ENCODE data around the gene HBM.
"Not testable (repeated sequence)": the region's sequence is repeated elsewhere in the genome, so short reads cannot be mapped to it uniquely, and the experiment has no call there.

Gene HBM

DNA sequence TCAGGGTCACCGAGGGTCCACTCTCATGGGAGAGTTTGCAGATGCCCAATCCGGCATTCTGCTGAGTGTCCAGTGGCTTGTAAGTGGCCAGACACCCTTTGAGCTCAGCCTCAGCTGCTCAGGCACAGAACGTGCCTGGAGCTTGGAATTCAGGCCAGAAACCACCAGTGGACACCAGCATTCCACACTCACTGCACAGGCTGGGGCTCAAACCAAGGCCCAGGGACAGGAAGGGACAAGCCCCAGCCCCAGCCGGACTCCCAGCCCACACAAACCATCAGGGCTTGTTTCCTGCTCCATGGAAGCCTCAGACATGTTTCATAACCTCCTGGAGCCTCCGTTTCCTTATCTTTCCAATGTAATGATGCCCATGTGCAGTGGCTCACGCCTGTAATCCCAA, 22.3 kb upstream of the HBM start:
- no peak overlapping the region for H3K4me3 ChIP-seq
- no peak overlapping the region for H3K27ac ChIP-seq

DNA sequence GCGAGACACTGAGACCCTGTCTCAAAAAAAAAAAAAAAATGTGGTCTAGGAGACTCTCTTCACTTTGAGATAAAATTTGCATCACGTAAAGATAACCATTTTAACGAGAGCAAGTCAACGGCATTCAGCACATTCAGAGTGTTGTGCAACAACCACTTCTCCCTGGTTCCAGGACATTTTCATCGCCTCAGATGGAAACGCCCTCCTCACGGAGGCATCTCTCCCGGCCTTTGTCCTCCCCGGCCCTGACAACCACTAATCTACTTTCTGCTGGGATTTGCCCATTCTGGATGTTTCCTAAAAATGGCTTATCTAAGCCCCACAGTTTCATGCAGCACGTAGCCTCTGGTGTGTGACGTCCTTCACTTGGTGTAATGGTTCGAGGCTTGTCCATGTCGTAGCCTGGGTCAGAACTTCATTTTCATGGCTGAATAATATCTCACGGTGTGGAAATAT, 21.0 kb upstream of the HBM start:
- H3K27ac ChIP-seq: no peak overlapping the region

DNA sequence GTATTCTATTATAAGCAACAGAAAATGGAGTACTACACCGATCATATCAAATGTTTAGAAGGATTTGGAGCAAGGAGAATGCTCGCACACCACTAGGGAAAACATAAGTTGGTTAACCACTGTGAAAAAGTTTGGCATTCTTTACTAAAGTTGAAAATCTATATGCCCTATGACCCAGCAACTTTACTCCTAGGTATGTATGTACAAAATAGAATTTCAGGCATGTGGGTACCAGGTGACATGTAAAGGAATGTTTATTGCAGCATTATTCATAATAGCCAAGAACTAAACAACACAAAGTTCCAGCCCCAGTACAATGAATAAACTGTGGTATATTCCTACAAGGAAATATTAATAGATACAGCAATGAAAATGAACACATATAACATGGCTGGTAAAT, 19.1 kb upstream of the HBM start:
- H3K27ac ChIP-seq: no peak overlapping the region
- H3K4me3 ChIP-seq: no peak overlapping the region

More for the DNA sequence above, 21.0 kb upstream of the HBM start:
- no peak overlapping the region for H3K4me3 ChIP-seq

DNA sequence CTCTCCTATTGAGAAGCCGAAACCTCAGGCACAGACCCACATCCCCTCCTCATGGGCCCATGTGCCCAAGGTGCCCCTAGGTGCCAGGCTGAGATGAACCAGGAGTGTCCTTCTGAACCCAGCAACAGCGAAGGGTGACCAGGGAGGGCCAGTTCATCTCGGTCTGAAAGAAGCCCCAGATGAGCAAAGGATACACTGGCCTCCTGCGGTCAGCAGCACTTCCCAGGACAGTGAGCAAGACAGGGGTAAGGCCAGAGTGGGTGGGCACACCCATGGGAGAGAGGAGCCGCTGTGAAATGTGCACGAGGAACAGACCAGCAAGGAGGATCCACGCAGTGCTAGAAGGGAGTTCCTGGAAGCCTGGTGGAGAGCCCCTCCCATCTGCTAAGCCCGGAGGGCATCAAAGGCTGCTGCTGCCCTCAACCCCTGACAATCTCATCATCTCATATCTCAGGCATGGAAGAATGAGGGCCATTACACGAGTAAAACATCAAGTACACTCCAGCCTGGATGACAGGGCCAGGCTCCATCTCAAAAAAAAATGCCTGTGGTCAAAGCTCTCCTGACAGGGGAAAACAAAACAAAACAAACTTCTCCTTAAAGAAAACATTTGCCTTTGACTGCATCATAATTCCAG, 16.6 kb upstream of the HBM start:
- Histone ChIP-seq H3K27ac (no peak overlapping the region), H3K4me3 (no peak overlapping the region)

DNA sequence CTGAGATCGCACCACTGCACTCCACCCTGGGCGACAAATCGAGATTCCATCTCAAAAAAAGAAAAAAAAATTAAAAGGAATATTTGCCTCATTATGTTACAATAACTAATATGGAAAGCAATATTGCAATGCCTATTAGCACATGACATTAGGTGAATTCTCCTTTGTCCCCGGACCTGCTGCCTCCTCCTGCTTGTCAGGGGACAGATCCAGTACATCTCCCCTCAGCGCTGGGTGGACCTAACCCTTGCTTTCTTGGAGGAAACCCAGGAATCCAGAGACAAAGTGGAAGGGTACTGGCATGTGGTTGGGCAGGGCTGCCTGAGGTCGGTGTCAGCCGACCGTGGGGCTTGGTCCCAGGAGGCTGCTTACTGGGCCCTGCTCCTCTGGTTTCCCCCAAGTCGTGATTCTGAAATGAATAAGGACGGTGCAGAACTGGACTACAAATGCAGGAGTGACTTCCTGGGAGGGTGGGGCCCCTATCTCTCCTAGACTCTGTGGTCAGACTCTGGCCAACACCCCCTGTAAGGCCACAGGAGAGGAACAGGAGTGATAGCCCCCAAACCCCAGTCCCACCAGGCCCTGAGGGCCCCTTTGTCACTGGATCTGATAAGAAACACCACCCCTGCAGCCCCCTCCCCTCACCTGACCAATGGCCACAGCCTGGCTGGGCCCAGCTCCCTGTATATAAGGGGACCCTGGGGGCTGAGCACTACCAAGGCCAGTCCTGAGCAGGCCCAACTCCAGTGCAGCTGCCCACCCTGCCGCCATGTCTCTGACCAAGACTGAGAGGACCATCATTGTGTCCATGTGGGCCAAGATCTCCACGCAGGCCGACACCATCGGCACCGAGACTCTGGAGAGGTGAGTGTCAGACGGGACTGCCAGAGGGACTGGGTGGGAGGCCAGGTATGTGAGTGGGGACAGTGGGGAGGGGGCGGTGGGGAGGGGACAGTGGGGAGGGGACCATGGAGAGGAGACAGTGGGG, 13.3 kb upstream of the HBM start, which contains the start of gene HBZ:
HBZ (plus strand) TSS at position 504 of the 988 bp plus-strand sequence; CDS start at position 770, 266 bp downstream.
- H3K4me3 ChIP-seq: no peak within 1 kb of the TSS
- no peak within 1 kb of the TSS for H3K27ac ChIP-seq

DNA sequence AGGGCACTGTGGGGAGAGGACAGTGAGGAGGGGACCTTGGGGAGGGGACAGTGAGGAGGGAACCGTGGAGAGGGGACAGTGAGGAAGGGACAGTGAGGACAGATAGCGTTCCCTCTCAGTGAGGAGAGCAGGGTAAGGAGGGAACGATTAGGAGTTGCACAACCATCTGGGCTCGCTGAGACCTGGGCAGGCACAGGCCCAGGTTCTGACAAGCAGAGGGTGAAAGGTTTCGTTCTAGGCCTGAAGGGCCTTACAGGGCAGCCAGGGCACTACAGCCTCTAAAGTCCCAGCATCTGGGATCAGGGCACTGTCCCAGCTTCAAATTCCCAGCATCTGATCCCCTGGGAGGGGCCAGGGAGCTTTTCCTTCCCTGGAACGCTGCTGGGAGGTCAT, 12.7 kb upstream of the HBM start:
- H3K27ac ChIP-seq: not testable (repeated sequence)

DNA sequence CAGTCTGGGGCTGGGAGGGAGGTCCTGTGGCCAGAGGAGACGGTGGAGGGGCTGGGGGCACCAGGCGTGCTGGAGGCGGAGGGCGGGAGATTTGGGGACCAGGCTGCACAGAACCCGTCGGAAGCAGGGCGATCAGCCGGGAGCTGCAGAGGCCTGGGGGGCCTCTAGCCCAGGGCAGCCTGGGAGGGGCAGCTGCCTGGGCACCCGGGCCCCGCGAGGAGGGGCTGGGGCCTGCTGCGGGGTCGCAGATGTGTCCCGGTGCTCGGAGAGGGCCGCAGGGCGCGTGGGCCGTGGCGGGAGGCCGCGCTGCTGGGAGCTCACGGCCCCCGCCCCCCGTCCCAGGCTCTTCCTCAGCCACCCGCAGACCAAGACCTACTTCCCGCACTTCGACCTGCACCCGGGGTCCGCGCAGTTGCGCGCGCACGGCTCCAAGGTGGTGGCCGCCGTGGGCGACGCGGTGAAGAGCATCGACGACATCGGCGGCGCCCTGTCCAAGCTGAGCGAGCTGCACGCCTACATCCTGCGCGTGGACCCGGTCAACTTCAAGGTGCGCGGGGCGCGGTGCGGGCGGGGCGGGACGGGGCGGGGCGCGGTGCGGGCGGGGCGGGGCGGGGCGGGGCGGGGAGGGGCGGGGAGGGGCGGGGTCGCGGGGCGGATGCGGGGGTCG, 12.1 kb upstream of the HBM start:
- not testable (repeated sequence) for H3K27ac ChIP-seq, H3K4me3 ChIP-seq

More for the DNA sequence above, 12.7 kb upstream of the HBM start:
- H3K4me3 ChIP-seq: not testable (repeated sequence)

DNA sequence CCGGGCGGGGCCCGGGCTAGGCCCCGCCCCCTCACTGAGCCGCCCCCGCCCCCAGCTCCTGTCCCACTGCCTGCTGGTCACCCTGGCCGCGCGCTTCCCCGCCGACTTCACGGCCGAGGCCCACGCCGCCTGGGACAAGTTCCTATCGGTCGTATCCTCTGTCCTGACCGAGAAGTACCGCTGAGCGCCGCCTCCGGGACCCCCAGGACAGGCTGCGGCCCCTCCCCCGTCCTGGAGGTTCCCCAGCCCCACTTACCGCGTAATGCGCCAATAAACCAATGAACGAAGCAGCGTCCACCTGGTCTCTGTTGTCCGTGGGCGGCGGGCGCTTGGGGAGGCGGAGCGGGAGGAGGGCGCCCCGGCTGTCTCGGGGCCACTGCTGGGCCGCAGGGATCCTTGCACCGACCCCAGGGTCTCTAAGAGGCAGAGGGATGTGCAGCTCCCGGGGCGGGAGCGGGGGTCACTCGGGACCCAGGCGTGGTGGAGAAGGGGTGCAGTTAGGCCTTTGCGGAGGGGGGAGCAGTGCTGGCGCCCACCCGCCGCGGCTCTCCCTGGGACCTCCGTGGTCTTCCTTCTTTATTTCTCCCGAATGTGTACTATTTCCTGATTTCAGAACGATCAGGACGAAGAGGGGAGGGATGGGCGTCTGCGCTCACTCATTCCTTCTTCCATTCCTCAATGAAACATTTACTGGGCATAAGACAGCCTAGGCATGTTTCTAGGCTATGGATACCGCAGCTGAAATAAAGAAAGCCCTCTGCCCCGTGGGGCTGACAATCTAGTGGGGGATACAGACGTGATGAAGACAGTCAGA, 11.4 kb upstream of the HBM start:
- H3K4me3 ChIP-seq: peak overlapping the region; percentile 15 to 45 (median 31)
- peak overlapping the region in 3 of 21 experiments; percentile 26 to 40 (median 35) for H3K27ac ChIP-seq

DNA sequence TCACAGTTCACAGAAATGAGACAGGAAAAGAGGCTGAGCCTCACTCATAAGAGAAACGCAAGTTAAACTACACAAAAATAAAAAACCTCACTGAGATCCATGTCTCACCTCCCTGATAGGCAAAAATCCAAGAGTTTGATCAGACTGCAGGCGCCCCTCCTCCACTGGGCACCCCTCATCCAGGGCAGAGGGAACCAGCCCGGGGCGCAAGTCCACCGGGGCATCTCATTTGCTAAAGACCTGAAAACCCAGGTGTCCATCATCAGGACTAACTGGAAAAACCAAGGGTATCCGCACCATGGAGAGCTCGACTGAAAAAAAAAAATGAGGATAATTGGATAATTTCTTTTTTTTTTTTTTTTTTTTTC, 10.8 kb upstream of the HBM start:
- Histone ChIP-seq H3K27ac (no peak overlapping the region), H3K4me3 (peak overlapping the region in 1 of 7 experiments; percentile 31)

DNA sequence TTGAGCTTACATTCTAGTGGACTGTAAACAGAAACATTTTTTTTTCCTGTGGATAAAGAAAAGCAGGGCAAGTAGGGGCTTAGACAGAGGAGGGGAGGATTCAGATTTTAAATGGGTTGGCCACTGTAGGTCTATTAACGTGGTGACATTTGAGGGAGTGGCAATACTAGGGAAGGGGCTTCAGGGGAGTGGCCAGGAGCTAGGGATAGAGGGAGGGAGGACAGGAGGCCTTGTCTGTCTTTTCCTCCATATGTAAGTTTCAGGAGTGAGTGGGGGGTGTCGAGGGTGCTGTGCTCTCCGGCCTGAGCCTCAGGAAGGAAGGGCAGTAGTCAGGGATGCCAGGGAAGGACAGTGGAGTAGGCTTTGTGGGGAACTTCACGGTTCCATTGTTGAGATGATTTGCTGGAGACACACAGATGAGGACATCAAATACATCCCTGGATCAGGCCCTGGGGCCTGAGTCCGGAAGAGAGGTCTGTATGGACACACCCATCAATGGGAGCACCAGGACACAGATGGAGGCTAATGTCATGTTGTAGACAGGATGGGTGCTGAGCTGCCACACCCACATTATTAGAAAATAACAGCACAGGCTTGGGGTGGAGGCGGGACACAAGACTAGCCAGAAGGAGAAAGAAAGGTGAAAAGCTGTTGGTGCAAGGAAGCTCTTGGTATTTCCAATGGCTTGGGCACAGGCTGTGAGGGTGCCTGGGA, 6.5 kb upstream of the HBM start:
- H3K4me3 ChIP-seq: no peak overlapping the region
- H3K27ac ChIP-seq: no peak overlapping the region

DNA sequence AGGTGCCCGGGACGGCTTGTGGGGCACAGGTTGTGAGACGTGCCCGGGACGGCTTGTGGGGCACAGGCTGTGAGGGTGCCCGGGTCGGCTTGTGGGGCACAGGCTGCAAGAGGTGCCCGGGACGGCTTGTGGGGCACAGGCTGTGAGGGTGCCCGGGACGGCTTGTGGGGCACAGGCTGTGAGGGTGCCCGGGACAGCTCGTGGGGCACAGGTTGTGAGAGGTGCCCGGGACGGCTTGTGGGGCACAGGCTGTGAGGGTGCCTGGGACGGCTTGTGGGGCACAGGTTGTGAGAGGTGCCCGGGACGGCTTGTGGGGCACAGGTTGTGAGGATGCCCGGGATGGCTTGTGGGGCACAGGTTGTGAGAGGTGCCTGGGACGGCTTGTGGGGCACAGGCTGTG, 5.5 kb upstream of the HBM start:
- H3K4me3 ChIP-seq, H3K27ac ChIP-seq: not testable (repeated sequence)

DNA sequence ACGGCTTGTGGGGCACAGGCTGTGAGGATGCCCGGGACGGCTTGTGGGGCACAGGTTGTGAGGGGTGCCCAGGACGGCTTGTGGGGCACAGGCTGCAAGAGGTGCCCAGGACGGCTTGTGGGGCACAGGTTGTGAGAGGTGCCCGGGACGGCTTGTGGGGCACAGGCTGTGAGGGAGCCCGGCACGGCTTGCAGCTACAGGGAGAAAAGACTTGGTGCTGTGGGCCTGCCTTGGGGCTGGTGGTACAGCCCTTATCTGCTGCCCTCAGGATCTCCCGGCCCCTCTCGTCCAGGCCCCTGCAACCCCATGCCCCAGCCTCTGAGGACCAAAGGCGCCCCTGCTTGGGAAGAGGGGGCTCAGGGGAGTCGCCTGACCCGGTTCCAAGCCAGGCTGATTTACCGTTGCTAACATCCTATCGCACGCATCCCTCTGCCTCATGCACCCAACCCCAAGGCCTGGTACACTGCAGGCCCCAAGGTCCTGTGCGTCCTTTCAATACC, 5.0 kb upstream of the HBM start:
- no peak overlapping the region for H3K4me3 ChIP-seq
- no peak overlapping the region for H3K27ac ChIP-seq

DNA sequence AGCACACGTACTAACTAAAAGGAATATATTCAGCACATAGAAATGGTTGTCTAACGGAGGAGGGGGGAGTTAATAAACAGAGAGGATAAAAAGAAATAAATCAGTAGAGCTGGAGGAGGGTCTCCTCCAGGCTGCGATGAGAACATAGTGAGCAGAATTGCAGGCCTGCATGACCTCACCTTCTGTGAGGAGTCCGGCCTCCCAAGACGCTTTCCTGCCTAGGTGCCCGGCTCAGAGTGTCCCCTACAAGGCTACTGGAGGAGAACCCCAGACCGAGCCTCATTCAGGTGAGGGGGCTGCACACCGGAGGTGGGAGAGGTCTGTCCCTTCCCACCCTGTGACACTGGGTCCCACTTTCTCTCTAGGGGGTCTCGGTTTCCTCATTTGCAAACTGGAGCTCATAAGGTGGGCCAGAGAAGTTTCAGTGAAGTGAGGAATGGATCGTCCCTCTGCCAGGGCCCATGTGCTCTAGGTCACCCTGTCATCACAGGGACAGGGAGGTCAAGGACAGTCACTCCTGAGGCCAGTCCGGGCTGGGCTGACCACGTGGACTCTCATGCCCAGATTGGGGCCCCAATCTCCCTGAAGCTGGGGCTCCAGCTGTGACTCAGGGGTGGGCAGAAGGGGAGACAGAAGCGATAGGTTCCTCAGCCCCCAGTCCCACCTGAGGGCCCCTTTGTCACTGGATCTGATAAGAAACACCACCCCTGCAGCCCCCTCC, 3.3 kb upstream of the HBM start:
- H3K27ac ChIP-seq: no peak overlapping the region
- no peak overlapping the region for H3K4me3 ChIP-seq

DNA sequence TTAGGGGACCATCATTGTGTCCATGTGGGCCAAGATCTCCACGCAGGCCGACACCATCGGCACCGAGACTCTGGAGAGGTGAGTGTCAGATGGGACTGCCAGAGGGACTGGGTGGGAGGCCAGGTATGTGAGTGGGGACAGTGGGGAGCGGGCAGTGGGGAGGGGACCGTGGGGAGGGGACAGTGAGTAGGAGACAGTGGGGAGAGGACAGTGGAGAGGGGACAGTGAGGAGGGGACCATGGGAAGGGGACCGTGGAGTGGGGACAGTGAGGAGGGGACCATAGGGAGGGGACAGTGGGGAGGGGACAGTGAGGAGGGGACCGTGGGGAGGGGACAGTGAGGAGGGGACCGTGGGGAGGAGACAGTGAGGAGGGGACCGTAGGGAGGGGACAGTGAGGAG, 2.6 kb upstream of the HBM start:
- H3K4me3 ChIP-seq: not testable (repeated sequence)

DNA sequence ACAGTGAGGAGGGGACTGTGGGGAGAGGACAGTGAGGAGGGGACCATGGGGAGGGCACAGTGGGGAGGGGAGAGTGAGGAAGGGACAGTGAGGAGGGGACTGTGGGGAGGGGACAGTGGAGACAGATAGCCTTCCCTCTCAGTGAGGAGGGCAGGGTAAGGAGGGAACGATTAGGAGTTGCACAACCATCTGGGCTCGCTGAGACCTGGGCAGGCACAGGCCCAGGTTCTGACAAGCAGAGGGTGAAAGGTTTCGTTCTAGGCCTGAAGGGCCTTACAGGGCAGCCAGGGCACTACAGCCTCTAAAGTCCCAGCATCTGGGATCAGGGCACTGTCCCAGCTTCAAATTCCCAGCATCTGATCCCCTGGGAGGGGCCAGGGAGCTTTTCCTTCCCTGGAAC, 2.1 kb upstream of the HBM start:
- not testable (repeated sequence) for H3K27ac ChIP-seq, H3K4me3 ChIP-seq

More for the DNA sequence above, 2.6 kb upstream of the HBM start:
- not testable (repeated sequence) for H3K27ac ChIP-seq

DNA sequence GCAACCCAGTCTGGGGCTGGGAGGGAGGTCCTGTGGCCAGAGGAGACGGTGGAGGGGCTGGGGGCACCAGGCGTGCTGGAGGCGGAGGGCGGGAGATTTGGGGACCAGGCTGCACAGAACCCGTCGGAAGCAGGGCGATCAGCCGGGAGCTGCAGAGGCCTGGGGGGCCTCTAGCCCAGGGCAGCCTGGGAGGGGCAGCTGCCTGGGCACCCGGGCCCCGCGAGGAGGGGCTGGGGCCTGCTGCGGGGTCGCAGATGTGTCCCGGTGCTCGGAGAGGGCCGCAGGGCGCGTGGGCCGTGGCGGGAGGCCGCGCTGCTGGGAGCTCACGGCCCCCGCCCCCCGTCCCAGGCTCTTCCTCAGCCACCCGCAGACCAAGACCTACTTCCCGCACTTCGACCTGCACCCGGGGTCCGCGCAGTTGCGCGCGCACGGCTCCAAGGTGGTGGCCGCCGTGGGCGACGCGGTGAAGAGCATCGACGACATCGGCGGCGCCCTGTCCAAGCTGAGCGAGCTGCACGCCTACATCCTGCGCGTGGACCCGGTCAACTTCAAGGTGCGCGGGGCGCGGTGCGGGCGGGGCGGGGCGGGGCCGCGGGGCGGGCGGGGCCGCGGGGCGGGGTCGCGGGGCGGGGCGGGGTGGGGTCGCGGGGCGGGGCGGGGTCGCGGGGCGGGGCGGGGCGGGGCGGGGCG, 1.5 kb upstream of the HBM start:
- H3K4me3 ChIP-seq, H3K27ac ChIP-seq: not testable (repeated sequence)

DNA sequence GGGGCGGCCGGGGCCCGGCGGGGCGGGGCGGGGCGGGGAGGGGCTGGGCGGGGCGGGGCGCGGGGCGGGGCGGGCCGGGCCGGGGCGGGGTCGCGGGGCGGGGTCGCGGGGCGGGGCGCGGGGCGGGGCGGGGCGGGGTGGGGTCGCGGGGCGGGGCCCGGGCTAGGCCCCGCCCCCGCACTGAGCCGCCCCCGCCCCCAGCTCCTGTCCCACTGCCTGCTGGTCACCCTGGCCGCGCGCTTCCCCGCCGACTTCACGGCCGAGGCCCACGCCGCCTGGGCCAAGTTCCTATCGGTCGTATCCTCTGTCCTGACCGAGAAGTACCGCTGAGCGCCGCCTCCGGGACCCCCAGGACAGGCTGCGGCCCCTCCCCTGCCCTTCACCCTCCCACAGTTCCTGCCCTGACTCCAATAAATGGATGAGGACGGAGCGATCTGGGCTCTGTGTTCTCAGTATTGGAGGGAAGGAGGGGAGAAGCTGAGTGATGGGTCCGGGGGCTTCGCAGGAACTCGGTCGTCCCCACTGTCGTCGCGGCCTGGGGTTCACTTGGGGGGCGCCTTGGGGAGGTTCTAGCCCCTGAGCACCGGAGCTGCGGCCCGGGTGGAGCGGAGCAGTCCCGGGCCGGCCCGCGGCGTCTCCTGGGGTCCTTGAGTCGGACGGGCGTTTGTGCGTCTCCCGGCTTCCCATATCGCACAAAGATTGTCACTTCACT, 795 bp upstream of the HBM start:
- Histone ChIP-seq H3K4me3 (no peak overlapping the region), H3K27ac (no peak overlapping the region)
